B cell (primary cell): ENCODE results near the gene EDC3. TPM values are rescaled to one million over a fixed set of nuclear protein-coding genes. Genes with fewer than 3 reads are reported as not detected.

Experiments
- ATAC-seq: fragments of 200-7000 bp; cut with Tn5 transposase; one replicate; pipeline ENCODE4 v1.10.0; 2021; ENCODE audit warnings: low read depth, mild to moderate bottlenecking, moderate number of reproducible peaks, moderate library complexity
- CTCF ChIA-PET: fragments of 350-600 bp; sonication (Branson Sonifier 250); formaldehyde crosslinking; loops from one replicate; lab custom pipeline; 2021; ENCODE audit warnings: antibody characterized with exemption, inconsistent platforms; lab: Charles Lee
- POLR2A ChIA-PET: fragments of 350-600 bp; sonication (Branson Sonifier 250); formaldehyde crosslinking; loops from one replicate; lab custom pipeline; 2021; ENCODE audit warnings: antibody characterized with exemption; lab: Charles Lee
- DNase-seq: peaks from one replicate; pipeline ENCODE4 v3.0.0; 2013
- H2AFZ ChIP-seq: 2 replicates; pipeline ENCODE4 v1.6.1; 2012; ENCODE audit warnings: mild to moderate bottlenecking, low read depth, low read length; ENCODE audit not compliant: insufficient read depth, poor library complexity, severe bottlenecking
- H3K27ac ChIP-seq, 2 donors: 1 replicate in 1 of 2; 2 replicates in 1 of 2; pipeline ENCODE4 v1.5.1; 2012 to 2013; ENCODE audit warnings: low read length in 2 of 2, mild to moderate bottlenecking in 2 of 2, moderate library complexity in 1 of 2
- H3K27me3 ChIP-seq, 4 experiments: fragments of 200-600 bp in 1 of 4; sonication (generic) in 1 of 4; replicated peaks in 1 of 4; 1 replicate in 2 of 4; 2 replicates in 2 of 4; pipeline versions ENCODE4 v1.6.1 to v1.7.0; 2013 to 2016; ENCODE audit warnings: low read length in 3 of 4, mild to moderate bottlenecking in 2 of 4, mixed read lengths in 1 of 4, moderate library complexity in 1 of 4; ENCODE audit not compliant: insufficient read depth in 4 of 4, control insufficient read depth in 3 of 4; ENCODE audit errors: control extremely low read depth in 1 of 4
- H3K36me3 ChIP-seq, 2 experiments: replicated peaks in 1 of 2; 1 replicate in 1 of 2; 2 replicates in 1 of 2; pipeline versions ENCODE4 v1.6.1 to v1.7.1; 2013; ENCODE audit warnings: low read length in 1 of 2; ENCODE audit not compliant: insufficient read depth in 2 of 2, control insufficient read depth in 1 of 2; ENCODE audit errors: control extremely low read depth in 1 of 2, extremely low read depth in 1 of 2
- H3K4me1 ChIP-seq, 2 donors: fragments of 200-600 bp in 1 of 2; sonication (generic) in 1 of 2; 1 replicate in 1 of 2; 2 replicates in 1 of 2; pipeline versions ENCODE4 v1.5.1 to v1.6.1; 2013 to 2017; ENCODE audit warnings: low read length in 2 of 2; ENCODE audit not compliant: control insufficient read depth in 2 of 2, insufficient read depth in 2 of 2
- H3K4me2 ChIP-seq: replicated peaks from 2 replicates; pipeline ENCODE3; 2012; ENCODE audit warnings: mild to moderate bottlenecking, low read depth, low read length; ENCODE audit not compliant: poor library complexity, severe bottlenecking
- H3K4me3 ChIP-seq, 5 experiments: fragments of 200-600 bp in 1 of 5; sonication (generic) in 1 of 5; 1 replicate in 3 of 5; 2 replicates in 2 of 5; pipeline versions ENCODE4 v1.5.1 to v1.7.0; 2011 to 2016; ENCODE audit warnings: low read length in 4 of 5, mild to moderate bottlenecking in 4 of 5, low read depth in 2 of 5, control low read depth in 1 of 5, moderate library complexity in 1 of 5; ENCODE audit not compliant: insufficient read depth in 1 of 5; ENCODE audit errors: control extremely low read depth in 1 of 5, extremely low read depth in 1 of 5
- H3K79me2 ChIP-seq: fragments of 200-600 bp; sonication (generic); one replicate; pipeline ENCODE4 v1.6.0; 2016; ENCODE audit warnings: low read length; ENCODE audit not compliant: control insufficient read depth, insufficient read depth
- H3K9ac ChIP-seq: fragments of 200-600 bp; sonication (generic); 2 replicates; pipeline ENCODE4 v1.6.1; 2017; ENCODE audit warnings: mild to moderate bottlenecking, low read length, moderate library complexity
- H3K9me3 ChIP-seq, 3 donors: one replicate each; pipeline versions ENCODE4 v1.6.1 to v1.7.1; 2013; ENCODE audit warnings: low read length in 2 of 3; ENCODE audit not compliant: control insufficient read depth in 2 of 3, insufficient read depth in 1 of 3; ENCODE audit errors: control extremely low read depth in 1 of 3
- H4K20me1 ChIP-seq: 2 replicates; pipeline ENCODE4 v1.6.0; 2012; ENCODE audit warnings: mild to moderate bottlenecking, low read length; ENCODE audit not compliant: insufficient read depth, control insufficient read depth, poor library complexity, severe bottlenecking
- H3K27ac Mint-ChIP-seq: one replicate; pipeline ENCODE4 v1.8.0; 2021; ENCODE audit warnings: mixed read lengths
- H3K27me3 Mint-ChIP-seq: one replicate; pipeline ENCODE4 v1.8.0; 2021; ENCODE audit warnings: mixed read lengths
- H3K4me1 Mint-ChIP-seq: one replicate; pipeline ENCODE4 v1.8.0; 2021; ENCODE audit warnings: mixed read lengths
- H3K4me3 Mint-ChIP-seq: one replicate; pipeline ENCODE4 v1.8.0; 2021; ENCODE audit warnings: mixed read lengths
- H3K9me3 Mint-ChIP-seq: one replicate; pipeline ENCODE4 v1.8.0; 2022; ENCODE audit warnings: mixed read lengths; ENCODE audit not compliant: insufficient read depth
- CTCF ChIP-seq: fragments of 200-600 bp; IDR thresholded peaks from one replicate; pipeline ENCODE4 v1.8.0; 2022; ENCODE audit warnings: antibody characterized with exemption, mild to moderate bottlenecking
- EZH2 ChIP-seq: IDR thresholded peaks from 2 replicates; pipeline ENCODE4 v1.6.1; 2012; ENCODE audit warnings: borderline replicate concordance, low read depth, mild to moderate bottlenecking, moderate library complexity, low read length; ENCODE audit not compliant: insufficient read depth, poor library complexity, severe bottlenecking
- WGBS: methylation state at CpG from one replicate; pipeline ENCODE4 v1.1.5; 2013; ENCODE audit warnings: missing lambda C conversion rate; ENCODE audit not compliant: insufficient coverage; 5-methylcytosine and 5-hydroxymethylcytosine counted together
- intact Hi-C: fragments of 100-400 bp; cut with micrococcal nuclease; formaldehyde crosslinking; loops from one replicate; pipeline ENCODE4 v1.10.0; 2022
- polyA plus RNA-seq: library from polyadenylated mRNA; depleted of rRNA; stranded (reverse); fragments of >200 nt; gene quantifications from 2 replicates; pipeline ENCODE4 v1.2.3, GENCODE V29; 2012
- total RNA-seq, 2 donors: library from RNA; stranded (reverse); fragments of 120-200 nt in 1 of 2; gene quantifications; 1 replicate in 1 of 2; 2 replicates in 1 of 2; pipeline versions ENCODE4 v1.2.3 to v1.2.4, GENCODE V29; 2013 to 2022

EDC3 gene
- total and polyA plus RNA-seq, 2 donors (not counting 1 experiment from before 2014, with no cell fraction given) = 16.9 to 55.4 TPM

GRCh38 chr15:74723187-74723586, 27.4 kb upstream of the EDC3 start:
- TF ChIP-seq CTCF (no peak), EZH2 (no peak)
- no peaks in the 10 kb centered on the region for H4K20me1 ChIP-seq
- Mint-ChIP-seq H3K4me3 (no peak overlapping the region), H3K27ac (no peak overlapping the region), H3K4me1 (peaks cover 15% of the 10 kb centered on the region), H3K27me3 (peaks cover 44% of the 10 kb centered on the region), H3K9me3 (no peaks in the 10 kb centered on the region)
- DNase-seq (no peak), ATAC-seq (no peak)
- intact Hi-C loops = no loop called here
- H3K4me1 ChIP-seq = peaks cover 14 to 16% of the 10 kb centered on the region in 2 donors
- POLR2A ChIA-PET = no interaction called here
- WGBS = 89% methylated on average over 1 of the region's 1 CpG
- H3K9me3 ChIP-seq = peaks cover 0 to 16% (median 0%) of the 10 kb centered on the region in 3 donors
- H3K79me2 ChIP-seq = no peaks in the 10 kb centered on the region
- H3K4me2 ChIP-seq = no peak overlapping the region
- no peak overlapping the region for H3K4me3 ChIP-seq
- no peaks in the 10 kb centered on the region for H3K36me3 ChIP-seq
- peaks cover 0 to 35% (median 17%) of the 10 kb centered on the region in 4 experiments for H3K27me3 ChIP-seq
- no peak overlapping the region for H2AFZ ChIP-seq
- CTCF ChIA-PET = no interaction called here
- H3K27ac ChIP-seq = no peak overlapping the region
- H3K9ac ChIP-seq = no peak overlapping the region

- no peak overlapping the region for H3K4me3 Mint-ChIP-seq
- POLR2A ChIA-PET = no interaction called here
- no peak for ATAC-seq
- H3K27ac ChIP-seq = no peak overlapping the region
- H3K4me3 ChIP-seq = no peak overlapping the region
- peaks cover 39% of the 10 kb centered on the region for H3K27me3 Mint-ChIP-seq
- H4K20me1 ChIP-seq = no peaks in the 10 kb centered on the region
- DNase-seq = no peak
- no peak overlapping the region for H3K4me2 ChIP-seq
- no peak overlapping the region for H2AFZ ChIP-seq
- intact Hi-C loops = no loop called here
- H3K27me3 ChIP-seq = peaks cover 0 to 32% (median 15%) of the 10 kb centered on the region in 4 experiments
- CTCF ChIA-PET = no interaction called here
- no peaks in the 10 kb centered on the region for H3K79me2 ChIP-seq
- TF ChIP-seq CTCF = no peak
- TF ChIP-seq EZH2 = no peak
- no peaks in the 10 kb centered on the region for H3K9me3 Mint-ChIP-seq
- peaks cover 15% of the 10 kb centered on the region for H3K4me1 Mint-ChIP-seq
- H3K27ac Mint-ChIP-seq = no peak overlapping the region
- H3K36me3 ChIP-seq = no peaks in the 10 kb centered on the region
- peaks cover 0 to 14% (median 0%) of the 10 kb centered on the region in 3 donors for H3K9me3 ChIP-seq
- 95% methylated on average over 13 of the region's 13 CpGs for WGBS
- peaks cover 14 to 16% of the 10 kb centered on the region in 2 donors for H3K4me1 ChIP-seq
- H3K9ac ChIP-seq = no peak overlapping the region
Measured at GRCh38 chr15:74722591-74722990, 26.8 kb upstream of the EDC3 start.
